Osteocyte (in vitro differentiated cells): ENCODE measurements around the gene SCART1. TPM values are rescaled to one million over a fixed set of nuclear protein-coding genes. Genes with fewer than 3 reads are reported as not detected.

Experiments used
- DNase-seq: peaks from one replicate; pipeline ENCODE4 v3.0.0; 2021; ENCODE audit warnings: mixed read lengths; ENCODE audit not compliant: unreplicated experiment; ENCODE audit errors: extremely low spot score
- H3K27ac Mint-ChIP-seq: one replicate; pipeline ENCODE4 v1.8.0; 2021; ENCODE audit warnings: mild to moderate bottlenecking, mixed read lengths; ENCODE audit not compliant: unreplicated experiment
- H3K27me3 Mint-ChIP-seq: one replicate; pipeline ENCODE4 v1.8.0; 2021; ENCODE audit warnings: mixed read lengths; ENCODE audit not compliant: unreplicated experiment
- H3K36me3 Mint-ChIP-seq: one replicate; pipeline ENCODE4 v1.8.0; 2021; ENCODE audit warnings: mixed read lengths; ENCODE audit not compliant: unreplicated experiment
- H3K4me1 Mint-ChIP-seq: one replicate; pipeline ENCODE4 v1.8.0; 2021; ENCODE audit warnings: mixed read lengths; ENCODE audit not compliant: unreplicated experiment
- H3K4me3 Mint-ChIP-seq: one replicate; pipeline ENCODE4 v1.8.0; 2021; ENCODE audit warnings: mild to moderate bottlenecking, moderate library complexity, mixed read lengths; ENCODE audit not compliant: unreplicated experiment
- H3K9me3 Mint-ChIP-seq: one replicate; pipeline ENCODE4 v1.8.0; 2021; ENCODE audit warnings: mixed read lengths; ENCODE audit not compliant: unreplicated experiment
- total RNA-seq: library from RNA; stranded (reverse); gene quantifications from 2 replicates; pipeline ENCODE4 v1.2.1, GENCODE V29; 2021
- TF ChIP-seq, protein P1 (sequence below): fragments of 200-600 bp; sonication (generic); IDR thresholded peaks from 2 replicates; pipeline ENCODE4 v1.5.0; 2021; ENCODE audit warnings: antibody characterized with exemption, mild to moderate bottlenecking, moderate library complexity

The SCART1 gene
- total RNA-seq, 1 donor from 2014 or later = 3.2 TPM

DNA sequence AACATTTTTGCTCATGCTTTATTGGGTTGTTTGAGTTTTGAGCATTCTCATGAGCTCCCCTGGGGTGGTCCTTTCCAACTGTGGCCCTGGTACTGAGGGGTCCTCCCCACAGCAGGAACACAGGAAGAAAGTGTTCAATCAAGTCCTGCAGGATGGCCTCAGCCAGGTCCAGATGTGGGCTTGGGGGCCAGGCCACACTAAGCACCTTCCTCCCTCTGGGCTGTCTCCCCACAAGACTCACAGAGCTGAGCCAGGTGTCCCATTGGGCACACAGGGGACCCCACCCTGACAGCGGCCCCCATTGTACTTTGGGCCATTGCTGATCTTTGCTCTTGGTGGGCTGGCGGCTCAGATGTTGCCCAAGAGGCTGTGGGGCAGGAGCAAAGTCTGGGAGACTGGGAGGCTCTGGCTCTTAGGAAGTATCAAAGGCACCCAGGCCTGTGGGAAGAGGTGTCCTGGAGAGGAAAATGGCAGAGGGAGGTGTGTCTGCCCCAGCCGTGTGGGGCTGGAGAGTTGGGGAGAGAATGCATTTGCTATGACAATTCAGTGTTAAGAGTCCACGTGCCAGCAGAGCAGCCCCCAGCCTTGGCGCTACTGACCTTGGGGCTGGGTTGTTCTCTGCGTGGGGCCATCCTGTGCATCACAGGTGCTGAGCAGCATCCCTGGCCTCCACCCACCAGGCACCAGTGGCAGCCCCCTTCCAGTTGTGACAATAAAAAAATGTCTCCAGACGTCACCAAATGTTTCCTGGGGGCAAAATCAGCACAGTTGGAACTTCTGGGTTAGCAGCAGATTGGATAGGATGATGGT lies 17.8 kb downstream of the SCART1 start:
- Mint-ChIP-seq H3K27me3 (no peaks in the 10 kb centered on the region), H3K27ac (no peak overlapping the region), H3K36me3 (peaks cover 16% of the 10 kb centered on the region), H3K9me3 (peaks cover 13% of the 10 kb centered on the region), H3K4me3 (no peak overlapping the region), H3K4me1 (no peaks in the 10 kb centered on the region)
- TF ChIP-seq, protein P1, sequence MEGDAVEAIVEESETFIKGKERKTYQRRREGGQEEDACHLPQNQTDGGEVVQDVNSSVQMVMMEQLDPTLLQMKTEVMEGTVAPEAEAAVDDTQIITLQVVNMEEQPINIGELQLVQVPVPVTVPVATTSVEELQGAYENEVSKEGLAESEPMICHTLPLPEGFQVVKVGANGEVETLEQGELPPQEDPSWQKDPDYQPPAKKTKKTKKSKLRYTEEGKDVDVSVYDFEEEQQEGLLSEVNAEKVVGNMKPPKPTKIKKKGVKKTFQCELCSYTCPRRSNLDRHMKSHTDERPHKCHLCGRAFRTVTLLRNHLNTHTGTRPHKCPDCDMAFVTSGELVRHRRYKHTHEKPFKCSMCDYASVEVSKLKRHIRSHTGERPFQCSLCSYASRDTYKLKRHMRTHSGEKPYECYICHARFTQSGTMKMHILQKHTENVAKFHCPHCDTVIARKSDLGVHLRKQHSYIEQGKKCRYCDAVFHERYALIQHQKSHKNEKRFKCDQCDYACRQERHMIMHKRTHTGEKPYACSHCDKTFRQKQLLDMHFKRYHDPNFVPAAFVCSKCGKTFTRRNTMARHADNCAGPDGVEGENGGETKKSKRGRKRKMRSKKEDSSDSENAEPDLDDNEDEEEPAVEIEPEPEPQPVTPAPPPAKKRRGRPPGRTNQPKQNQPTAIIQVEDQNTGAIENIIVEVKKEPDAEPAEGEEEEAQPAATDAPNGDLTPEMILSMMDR = no peak
- DNase-seq = peak; percentile 66

DNA sequence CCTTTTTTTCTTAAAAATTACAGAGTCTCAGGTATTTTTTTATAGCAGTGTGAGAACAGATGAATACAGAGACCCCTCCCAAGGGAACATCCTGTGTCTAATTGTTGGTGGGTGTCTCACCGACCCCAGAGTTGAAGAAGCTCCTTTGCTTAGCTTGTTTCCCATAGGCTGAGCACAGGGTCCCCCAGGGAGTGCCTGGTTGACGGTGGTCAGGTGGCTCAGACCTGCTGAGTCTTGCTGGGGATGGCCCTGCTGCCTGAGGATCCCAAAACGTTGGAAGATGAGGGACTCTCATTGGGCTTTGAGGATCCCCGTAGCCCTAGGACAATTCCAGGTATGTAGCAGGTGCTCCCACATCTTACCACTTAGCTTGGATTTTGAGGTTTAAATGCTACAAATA lies 19.5 kb downstream of the SCART1 start:
- no peaks in the 10 kb centered on the region for H3K4me1 Mint-ChIP-seq
- TF ChIP-seq, protein P1 = no peak
- H3K4me3 Mint-ChIP-seq = no peak overlapping the region
- peak; percentile 71 for DNase-seq
- H3K27me3 Mint-ChIP-seq = no peaks in the 10 kb centered on the region
- no peak overlapping the region for H3K27ac Mint-ChIP-seq
- peaks cover 8% of the 10 kb centered on the region for H3K36me3 Mint-ChIP-seq
- H3K9me3 Mint-ChIP-seq = peaks cover 11% of the 10 kb centered on the region

DNA sequence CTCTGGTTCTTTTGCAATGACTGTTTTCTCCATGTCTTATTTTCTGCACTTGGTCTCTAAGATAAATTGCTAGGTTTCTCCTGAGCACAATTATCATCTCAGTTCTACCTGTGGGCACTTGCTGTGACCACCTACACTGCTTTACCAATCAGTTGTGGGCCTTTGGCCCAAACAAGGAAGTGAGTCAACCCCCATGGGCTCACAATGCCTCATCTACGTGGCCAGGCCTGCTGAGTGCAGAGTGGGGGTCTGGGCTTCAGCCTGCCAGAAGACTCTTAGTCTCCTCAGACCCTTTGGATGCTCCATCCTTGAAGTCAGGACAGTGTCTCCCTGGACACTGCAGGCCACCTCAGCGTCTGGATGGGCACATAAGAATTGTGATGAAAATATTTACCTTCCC lies 20.3 kb downstream of the SCART1 start:
- Mint-ChIP-seq H3K27ac (no peak overlapping the region), H3K36me3 (peaks cover 6% of the 10 kb centered on the region), H3K27me3 (no peaks in the 10 kb centered on the region), H3K4me1 (no peaks in the 10 kb centered on the region), H3K9me3 (peaks cover 9% of the 10 kb centered on the region), H3K4me3 (no peak overlapping the region)
- DNase-seq = peak; percentile 30
- TF ChIP-seq, protein P1 = no peak

DNA sequence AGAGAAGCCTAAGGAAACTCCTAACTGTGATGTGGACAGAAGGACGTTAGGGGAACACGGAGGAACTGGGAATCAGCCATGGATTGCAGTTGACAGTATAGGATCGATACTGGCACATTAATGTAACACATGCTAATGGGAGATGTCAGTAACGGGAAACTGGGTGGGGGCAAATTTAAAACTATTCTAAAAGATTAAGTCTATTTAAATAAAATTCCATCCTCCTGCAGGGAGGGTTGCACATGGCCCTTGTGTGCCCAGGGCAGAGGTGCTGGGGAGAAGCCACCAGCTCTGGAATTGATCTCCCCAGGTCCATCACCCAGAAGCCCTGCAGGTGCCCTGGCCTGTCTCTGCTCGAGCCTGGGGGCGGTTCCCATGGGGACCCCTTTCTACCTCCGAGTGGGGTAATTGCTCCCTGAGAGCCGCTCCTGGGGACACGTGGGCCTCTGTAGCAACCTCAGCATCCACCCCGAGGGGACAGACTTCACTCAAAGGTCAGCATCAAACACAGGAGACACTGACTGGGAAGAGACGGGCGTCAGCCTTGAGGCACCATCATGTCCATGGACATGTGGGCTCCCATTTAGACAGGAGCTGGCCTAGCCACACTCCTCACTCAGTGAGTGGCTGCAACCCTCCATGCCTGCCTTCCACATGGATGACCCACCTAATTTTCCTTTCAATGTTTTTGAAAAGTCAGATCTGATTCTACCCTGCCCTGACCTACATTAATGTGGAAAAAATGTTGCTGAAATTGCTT lies 21.1 kb downstream of the SCART1 start:
- no peak overlapping the region for H3K27ac Mint-ChIP-seq
- no peaks in the 10 kb centered on the region for H3K4me1 Mint-ChIP-seq
- H3K9me3 Mint-ChIP-seq = peaks cover 9% of the 10 kb centered on the region
- DNase-seq = peak; percentile 62
- TF ChIP-seq, protein P1 = no peak
- H3K36me3 Mint-ChIP-seq = peaks cover 4% of the 10 kb centered on the region
- H3K4me3 Mint-ChIP-seq = no peak overlapping the region
- H3K27me3 Mint-ChIP-seq = no peaks in the 10 kb centered on the region

DNA sequence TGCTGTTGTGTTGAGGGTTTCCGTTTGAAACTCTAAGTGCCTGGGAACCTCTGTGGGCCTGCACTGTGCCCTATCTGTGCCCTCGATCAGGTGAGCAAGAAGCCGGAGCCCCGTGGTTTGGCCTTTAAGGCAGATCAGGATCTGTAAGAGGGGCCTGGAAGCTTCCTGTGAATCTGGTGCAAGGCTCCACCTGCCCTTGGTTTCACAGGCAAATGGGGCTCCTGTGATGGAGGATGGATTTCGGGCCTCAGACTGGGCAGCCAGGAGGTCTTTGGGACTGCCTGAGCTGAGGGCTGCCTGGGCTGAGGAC lies 21.6 kb downstream of the SCART1 start:
- H3K4me3 Mint-ChIP-seq = no peak overlapping the region
- H3K9me3 Mint-ChIP-seq = peaks cover 4% of the 10 kb centered on the region
- no peaks in the 10 kb centered on the region for H3K27me3 Mint-ChIP-seq
- H3K27ac Mint-ChIP-seq = no peak overlapping the region
- peak; percentile 74 for DNase-seq
- no peaks in the 10 kb centered on the region for H3K36me3 Mint-ChIP-seq
- TF ChIP-seq, protein P1 = no peak
- H3K4me1 Mint-ChIP-seq = no peaks in the 10 kb centered on the region
